Measurements from ENCODE around the gene WNT3.
"Not testable (repeated sequence)": the region's sequence is repeated elsewhere in the genome, so short reads cannot be mapped to it uniquely, and the experiment has no call there.

The WNT3 gene

DNA sequence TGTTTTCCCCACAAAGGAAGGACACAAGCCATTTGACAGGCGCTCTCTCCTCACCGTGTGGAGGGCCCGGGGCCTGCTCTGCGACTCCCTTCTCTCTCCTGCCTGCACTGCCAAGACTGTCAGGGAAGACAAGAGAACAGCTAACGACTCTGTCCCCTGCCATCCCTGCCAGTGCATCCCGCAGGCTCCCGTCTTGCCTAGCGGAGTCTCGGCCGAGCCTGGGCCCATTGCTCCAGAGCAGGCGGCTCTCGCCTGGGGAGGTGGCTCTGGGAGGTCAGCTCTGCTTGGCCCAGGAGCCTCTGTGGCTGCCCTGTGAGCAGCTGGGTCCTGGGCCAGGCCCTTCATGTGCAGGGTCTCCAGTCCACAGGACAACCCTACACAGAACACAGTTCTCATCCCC lies 53.0 kb downstream of the WNT3 start:
- no peak for DNase-seq (ENCODE audit: low read depth)

DNA sequence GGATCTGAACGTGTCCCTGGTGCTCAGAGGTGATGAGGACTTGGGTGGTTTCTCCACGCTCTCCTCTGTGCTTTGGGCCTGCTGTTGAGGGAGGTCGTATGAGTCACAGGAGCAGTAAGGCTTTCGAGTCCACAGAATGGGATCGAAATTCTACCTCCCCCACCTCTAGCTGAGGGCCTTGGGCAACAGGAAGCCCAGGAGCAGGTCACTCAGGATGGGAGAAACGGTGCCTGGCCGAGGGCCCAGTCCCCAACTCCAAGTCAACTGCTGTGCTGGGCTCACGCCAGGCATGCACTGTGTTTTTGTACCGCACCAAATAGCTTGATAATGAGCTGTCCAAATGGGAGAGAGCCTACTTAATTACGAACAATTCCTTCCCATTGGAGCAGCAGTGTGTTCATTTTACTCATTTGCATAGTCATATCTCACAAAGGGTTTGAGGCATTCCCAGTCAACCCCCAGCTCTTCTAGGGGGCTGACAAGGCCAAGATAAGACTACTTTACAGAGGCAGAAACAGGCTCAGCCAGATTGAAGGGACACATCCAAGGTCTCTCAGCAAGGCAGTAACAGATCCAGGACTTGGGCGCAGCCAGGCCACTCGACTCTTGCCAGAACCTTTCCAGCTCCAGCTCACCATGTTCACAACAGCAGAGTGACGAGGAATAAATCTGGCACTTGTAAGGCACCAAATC lies 53.6 kb downstream of the WNT3 start:
- peak; percentile 42 for DNase-seq (ENCODE audit: low read depth)

GRCh38 chr17:46764000-46764708 lies 54.3 kb downstream of the WNT3 start:
- DNase-seq (ENCODE audit: low read depth): no peak

DNA sequence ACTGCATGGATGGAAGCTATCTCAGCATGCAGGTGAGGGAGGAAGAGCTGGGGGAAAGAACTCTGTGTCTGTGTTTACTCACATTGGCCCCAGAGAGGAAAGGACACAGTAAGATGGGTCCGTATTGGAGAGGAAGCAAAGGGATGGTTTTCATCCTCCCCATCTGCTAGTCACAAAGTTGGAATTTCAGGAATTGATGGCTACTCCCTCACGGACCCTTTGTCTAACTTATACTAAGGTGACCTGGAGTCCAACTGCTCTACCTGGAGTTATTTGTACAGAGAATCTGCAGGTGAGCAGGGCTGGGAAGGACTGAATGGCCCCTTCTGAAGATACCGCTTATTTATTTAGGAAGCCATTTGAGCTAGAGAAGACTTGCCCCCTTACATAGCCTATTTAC lies 55.1 kb downstream of the WNT3 start:
- DNase-seq (ENCODE audit: low read depth): no peak

DNA sequence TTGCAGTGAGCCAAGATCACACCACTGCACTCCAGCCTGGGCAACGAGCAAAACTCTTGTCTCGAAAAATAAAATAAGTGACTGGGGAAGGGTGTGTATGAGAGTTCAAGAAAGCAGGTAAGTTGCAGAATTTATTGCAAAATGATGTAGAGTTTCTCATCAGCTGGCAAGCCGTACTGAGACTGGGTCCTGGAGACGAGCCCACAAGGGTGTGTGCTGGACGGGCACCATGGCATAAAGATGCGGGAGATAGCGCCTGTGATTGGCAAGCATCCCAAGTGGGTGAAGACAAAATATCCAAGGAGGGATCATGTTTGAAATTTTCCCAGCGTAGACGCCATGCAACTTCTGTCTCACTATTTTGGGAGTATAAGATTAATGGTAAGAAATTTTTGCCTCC lies 59.4 kb downstream of the WNT3 start:
- DNase-seq (ENCODE audit: low read depth): no peak

DNA sequence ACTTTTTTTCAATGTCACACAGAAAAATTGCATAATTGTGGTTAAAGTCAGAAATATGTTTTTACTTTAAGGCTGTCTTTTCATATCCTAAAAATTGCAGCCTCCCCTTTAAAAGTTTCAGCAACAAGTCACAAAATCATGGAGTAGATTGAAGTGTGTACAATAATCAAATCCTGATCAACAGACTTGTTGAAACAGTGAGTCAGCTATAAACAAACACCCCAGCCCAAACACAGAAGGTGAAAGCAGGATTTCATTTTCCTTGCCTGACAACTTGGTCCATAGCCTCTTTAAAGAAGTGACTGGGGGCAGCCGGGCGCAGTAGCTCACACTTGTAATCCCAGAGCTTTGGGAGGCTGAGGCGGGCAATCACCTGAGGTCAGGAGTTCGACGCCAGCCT lies 59.9 kb downstream of the WNT3 start:
- DNase-seq (ENCODE audit: low read depth): no peak

- not testable (repeated sequence) for DNase-seq (ENCODE audit: low read depth)
Observed at GRCh38 chr17:46757588-46757987, 60.9 kb downstream of the WNT3 start.

GRCh38 chr17:46756861-46757260 lies 61.6 kb downstream of the WNT3 start:
- no peak for DNase-seq (ENCODE audit: low read depth)

GRCh38 chr17:46756081-46756735 lies 62.3 kb downstream of the WNT3 start:
- no peak for DNase-seq (ENCODE audit: low read depth)

DNA sequence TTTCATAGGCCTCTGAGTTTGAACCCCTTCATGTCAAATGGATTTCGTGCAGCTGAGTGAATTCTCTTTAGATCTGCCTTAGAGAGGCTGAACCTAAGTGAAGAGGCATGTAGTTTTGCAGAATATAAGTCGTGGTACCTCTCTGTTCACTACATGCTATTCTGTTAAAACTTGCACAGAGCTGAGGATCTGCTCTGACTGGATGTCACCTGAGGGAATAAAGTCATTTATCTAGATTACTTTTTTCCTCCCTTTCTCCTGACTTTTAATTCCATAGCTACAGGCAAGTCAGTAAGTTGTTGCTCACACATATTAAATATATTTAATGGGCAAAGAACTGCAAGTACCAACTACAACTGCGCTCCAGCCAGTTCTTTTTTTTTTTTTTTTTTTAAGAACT lies 64.7 kb downstream of the WNT3 start:
- no peak for DNase-seq (ENCODE audit: low read depth)

- DNase-seq (ENCODE audit: low read depth): no peak
Observed at GRCh38 chr17:46751425-46751824, 67.1 kb downstream of the WNT3 start.

GRCh38 chr17:46745376-46745775 lies 73.1 kb downstream of the WNT3 start:
- no peak for DNase-seq (ENCODE audit: low read depth)

GRCh38 chr17:46744441-46744840 lies 74.1 kb downstream of the WNT3 start:
- no peak for DNase-seq (ENCODE audit: low read depth)

DNA sequence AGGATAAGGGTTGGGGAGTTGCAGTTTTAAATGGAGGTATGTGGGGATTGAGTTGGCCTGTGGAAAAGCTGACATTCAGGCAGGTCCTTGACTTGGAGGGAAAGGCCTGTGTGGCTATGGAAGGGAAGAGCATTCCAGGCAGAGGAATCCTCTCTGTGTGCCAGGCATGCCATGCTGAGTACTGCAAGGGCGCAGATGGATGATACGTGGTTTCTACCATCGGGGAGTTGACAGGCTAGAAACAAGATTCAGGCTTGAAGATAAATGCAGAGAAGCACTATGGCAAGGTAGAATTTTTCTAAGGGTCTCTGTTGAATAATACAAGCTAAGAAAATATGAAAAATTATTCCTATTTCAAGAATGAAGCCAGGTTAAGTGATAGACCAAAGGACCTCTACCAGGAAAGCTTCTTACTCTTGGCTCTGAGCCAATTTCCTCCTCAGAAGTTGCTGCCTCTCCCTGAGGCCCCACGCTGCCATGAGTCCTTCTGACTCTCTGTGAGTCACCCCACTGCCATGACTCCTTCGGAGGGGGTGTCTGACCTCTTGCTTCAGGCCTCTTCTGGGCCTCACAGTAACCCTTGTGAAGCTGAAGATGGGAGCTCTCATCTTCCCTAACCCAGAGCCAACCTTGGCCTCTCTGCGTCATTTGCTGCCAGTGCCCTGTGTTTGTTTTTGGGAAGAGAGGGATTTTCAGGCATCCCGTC lies 75.8 kb downstream of the WNT3 start:
- DNase-seq (ENCODE audit: low read depth): peak; percentile 55

GRCh38 chr17:46741122-46741730 lies 77.3 kb downstream of the WNT3 start:
- no peak for DNase-seq (ENCODE audit: low read depth)

GRCh38 chr17:46739982-46740381 lies 78.5 kb downstream of the WNT3 start:
- DNase-seq (ENCODE audit: low read depth): no peak

GRCh38 chr17:46738544-46738943 lies 79.9 kb downstream of the WNT3 start:
- no peak for DNase-seq (ENCODE audit: low read depth)

DNA sequence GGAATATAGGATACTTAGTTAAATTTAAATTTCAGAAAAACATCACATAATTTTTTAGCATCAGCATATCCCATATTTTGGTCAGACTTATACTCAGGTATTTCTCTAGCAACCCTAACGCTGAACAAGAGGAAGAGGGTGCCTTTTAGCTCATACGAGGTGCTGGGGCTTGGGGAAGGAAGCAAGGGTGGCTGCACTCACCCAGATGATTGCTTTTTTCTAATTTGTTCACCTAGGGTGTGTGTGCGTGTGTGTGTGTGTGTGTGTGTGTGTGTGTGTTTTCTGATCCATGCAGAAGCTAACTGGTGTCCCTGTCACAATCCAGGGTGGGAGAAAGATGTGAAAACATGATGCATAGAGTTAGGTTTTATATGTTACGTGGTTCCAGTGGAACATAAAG lies 81.2 kb downstream of the WNT3 start:
- DNase-seq (ENCODE audit: low read depth): no peak

DNA sequence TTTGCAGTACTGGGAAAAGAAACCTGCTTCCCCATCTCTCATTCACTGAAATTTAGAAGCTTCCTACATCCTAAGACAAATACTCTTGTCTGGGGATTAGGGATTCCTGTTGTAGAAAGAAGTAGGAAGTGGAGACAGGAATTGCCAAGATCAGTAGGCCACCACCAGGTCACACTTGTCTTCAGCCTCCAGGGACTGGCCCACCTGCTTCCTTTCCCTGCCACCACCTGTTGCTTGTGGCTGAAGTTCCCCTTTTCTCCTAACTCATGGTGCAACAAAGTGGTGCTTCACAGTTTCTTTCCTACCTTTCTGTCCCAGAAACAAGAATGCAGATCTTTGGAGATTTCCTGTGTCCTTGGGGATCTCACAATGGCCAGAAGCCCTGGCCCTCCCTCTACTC lies 82.4 kb downstream of the WNT3 start:
- DNase-seq (ENCODE audit: low read depth): no peak

DNA sequence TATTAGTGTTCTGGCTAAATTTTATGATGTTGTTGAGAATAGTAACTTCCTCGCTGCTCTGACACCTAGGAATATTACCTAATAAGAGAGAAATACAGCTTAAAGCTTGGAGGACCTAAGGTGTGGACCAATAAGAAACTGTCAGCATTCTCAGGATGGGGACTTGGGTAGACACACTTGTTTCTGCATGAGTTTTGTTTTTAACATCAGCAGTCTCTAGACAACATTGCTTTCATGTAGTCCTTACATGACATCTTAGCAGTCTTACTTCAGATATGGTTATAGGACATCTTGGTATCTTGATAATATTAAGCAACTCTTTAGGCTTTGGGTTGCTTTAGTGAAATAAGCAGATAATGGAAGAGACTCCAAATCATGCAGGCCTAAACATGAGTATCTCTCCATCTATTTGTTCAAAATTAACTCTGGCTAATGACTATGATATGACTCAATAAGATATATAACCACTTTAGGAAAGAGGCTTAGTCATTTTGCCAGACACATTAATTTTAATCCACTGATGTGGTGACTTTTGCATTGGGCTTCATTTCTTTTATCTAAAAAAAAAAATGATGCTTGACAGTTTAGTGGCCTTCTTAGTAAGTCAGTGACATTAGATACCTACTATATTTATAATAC lies 84.5 kb downstream of the WNT3 start:
- no peak for DNase-seq (ENCODE audit: low read depth)

GRCh38 chr17:46732754-46733398 lies 85.6 kb downstream of the WNT3 start:
- DNase-seq (ENCODE audit: low read depth): no peak

Measured in non-pigmented ciliary epithelial cell (primary cell).